HEK293 (cell line): ENCODE data around the gene APCDD1.

ENCODE experiments used
- CTCF ChIA-PET: fragments of 350-600 bp; formaldehyde crosslinking; extraction: SDS; loops from one replicate; lab custom pipeline; 2021; ENCODE audit warnings: antibody characterized with exemption; lab: Yijun Ruan, JAX
- POLR2A ChIA-PET: fragments of 300-600 bp; formaldehyde crosslinking; extraction: SDS; loops from one replicate; lab custom pipeline; 2020; ENCODE audit warnings: antibody characterized with exemption, inconsistent platforms; lab: Yijun Ruan, JAX
- H3K27ac ChIP-seq: fragments of 200-500 bp; sonication (Bioruptor generic); 2 replicates; pipeline ENCODE4 v1.5.1; 2014; ENCODE audit warnings: low read depth, low read length, control low read depth, inconsistent platforms; ENCODE audit errors: extremely low read depth
- H3K36me3 ChIP-seq, 2 experiments: fragments of 200-500 bp in 1 of 2; sonication (Bioruptor generic) in 1 of 2; 1 replicate in 1 of 2; 2 replicates in 1 of 2; pipeline ENCODE4 v1.5.1; 2014 to 2017; ENCODE audit warnings: inconsistent platforms in 2 of 2, low read length in 2 of 2; ENCODE audit not compliant: control insufficient read depth in 2 of 2, insufficient read depth in 1 of 2
- H3K4me1 ChIP-seq: fragments of 200-500 bp; sonication (Bioruptor generic); 2 replicates; pipeline ENCODE4 v1.5.1; 2014; ENCODE audit warnings: mild to moderate bottlenecking, low read length, inconsistent platforms; ENCODE audit not compliant: control insufficient read depth, insufficient read depth
- H3K4me3 ChIP-seq: 2 replicates; pipeline ENCODE4 v1.5.1; 2011; ENCODE audit warnings: low read depth, mild to moderate bottlenecking, control low read depth, low read length, moderate library complexity
- H3K9me3 ChIP-seq: fragments of 200-500 bp; sonication (Bioruptor generic); 2 replicates; pipeline ENCODE4 v1.5.1; 2014; ENCODE audit warnings: low read depth, low read length, inconsistent platforms; ENCODE audit not compliant: control insufficient read depth, insufficient read depth
- KLF8 ChIP-seq: fragments of 450-650 bp; formaldehyde crosslinking; IDR thresholded peaks from 2 replicates; pipeline ENCODE4 v1.5.1; 2016; ENCODE audit warnings: missing biosample characterization, missing genetic modification characterization
- ZBTB48 ChIP-seq: fragments of 450-650 bp; formaldehyde crosslinking; IDR thresholded peaks from 2 replicates; pipeline ENCODE4 v1.5.1; 2016; ENCODE audit warnings: missing biosample characterization, missing genetic modification characterization
- ZFP37 ChIP-seq: fragments of 450-650 bp; formaldehyde crosslinking; IDR thresholded peaks from 2 replicates; pipeline ENCODE4 v1.5.1; 2016; ENCODE audit warnings: missing biosample characterization, missing genetic modification characterization
- ZFP69B ChIP-seq: fragments of 450-650 bp; formaldehyde crosslinking; IDR thresholded peaks from 2 replicates; pipeline ENCODE4 v1.5.1; 2016; ENCODE audit warnings: missing biosample characterization, missing genetic modification characterization
- ZIC2 ChIP-seq: fragments of 450-650 bp; formaldehyde crosslinking; IDR thresholded peaks from 2 replicates; pipeline ENCODE4 v1.5.1; 2016; ENCODE audit warnings: missing biosample characterization, missing genetic modification characterization
- ZNF133 ChIP-seq: fragments of 450-650 bp; formaldehyde crosslinking; IDR thresholded peaks from 2 replicates; pipeline ENCODE4 v1.5.1; 2016; ENCODE audit warnings: missing biosample characterization, missing genetic modification characterization
- ZNF211 ChIP-seq: fragments of 450-650 bp; formaldehyde crosslinking; IDR thresholded peaks from 2 replicates; pipeline ENCODE4 v1.5.1; 2016; ENCODE audit warnings: low read depth, missing biosample characterization, missing genetic modification characterization
- ZNF221 ChIP-seq: fragments of 450-650 bp; formaldehyde crosslinking; IDR thresholded peaks from 2 replicates; pipeline ENCODE4 v1.5.1; 2017; ENCODE audit warnings: missing biosample characterization, missing genetic modification characterization, borderline replicate concordance
- ZNF274 ChIP-seq, 2 experiments: fragments of 200-500 bp in 1 of 2; fragments of 450-650 bp in 1 of 2; sonication (Bioruptor generic) in 1 of 2; formaldehyde crosslinking in 1 of 2; IDR thresholded peaks; 2 replicates each; pipeline versions ENCODE4 v1.5.1 to v1.6.1; 2014 to 2016; ENCODE audit warnings: borderline replicate concordance in 1 of 2, inconsistent platforms in 1 of 2, low read length in 1 of 2, missing biosample characterization in 1 of 2, missing genetic modification characterization in 1 of 2
- ZNF324 ChIP-seq: fragments of 450-650 bp; formaldehyde crosslinking; IDR thresholded peaks from 2 replicates; pipeline ENCODE4 v1.5.1; 2016; ENCODE audit warnings: missing biosample characterization, missing genetic modification characterization
- ZNF391 ChIP-seq: fragments of 450-650 bp; formaldehyde crosslinking; IDR thresholded peaks from 2 replicates; pipeline ENCODE4 v1.5.1; 2016; ENCODE audit warnings: low read depth, missing biosample characterization, missing genetic modification characterization, borderline replicate concordance
- ZNF404 ChIP-seq: fragments of 450-650 bp; formaldehyde crosslinking; IDR thresholded peaks from 2 replicates; pipeline ENCODE4 v1.5.1; 2017; ENCODE audit warnings: missing biosample characterization, missing genetic modification characterization
- ZNF426 ChIP-seq: fragments of 450-650 bp; formaldehyde crosslinking; IDR thresholded peaks from 2 replicates; pipeline ENCODE4 v1.5.1; 2017; ENCODE audit warnings: missing biosample characterization, missing genetic modification characterization, mild to moderate bottlenecking, inconsistent platforms, moderate library complexity
- ZNF544 ChIP-seq: fragments of 450-650 bp; formaldehyde crosslinking; IDR thresholded peaks from 2 replicates; pipeline ENCODE4 v1.5.0; 2017; ENCODE audit warnings: missing biosample characterization, missing genetic modification characterization
- ZNF555 ChIP-seq: fragments of 450-650 bp; formaldehyde crosslinking; conservative IDR thresholded peaks from 2 replicates; pipeline ENCODE4 v1.5.1; 2017; ENCODE audit warnings: missing biosample characterization, mild to moderate bottlenecking, missing genetic modification characterization, inconsistent platforms
- ZNF654 ChIP-seq: fragments of 450-650 bp; formaldehyde crosslinking; IDR thresholded peaks from 2 replicates; pipeline ENCODE4 v1.5.1; 2016; ENCODE audit warnings: low read depth, missing biosample characterization, missing genetic modification characterization
- ZNF701 ChIP-seq: fragments of 450-650 bp; formaldehyde crosslinking; IDR thresholded peaks from 2 replicates; pipeline ENCODE4 v1.5.1; 2016; ENCODE audit warnings: missing biosample characterization, missing genetic modification characterization
- ZNF785 ChIP-seq: fragments of 450-650 bp; formaldehyde crosslinking; IDR thresholded peaks from 2 replicates; pipeline ENCODE4 v1.5.1; 2016; ENCODE audit warnings: missing biosample characterization, missing genetic modification characterization
- TF ChIP-seq, protein P1 (sequence below): fragments of 450-650 bp; formaldehyde crosslinking; IDR thresholded peaks from 2 replicates; pipeline ENCODE4 v1.5.1; 2017; ENCODE audit warnings: missing biosample characterization, missing genetic modification characterization
- TF ChIP-seq, protein P2 (sequence below): fragments of 450-650 bp; formaldehyde crosslinking; IDR thresholded peaks from 2 replicates; pipeline ENCODE4 v1.5.1; 2016; ENCODE audit warnings: missing biosample characterization, missing genetic modification characterization
- TF ChIP-seq, protein P3 (sequence below): fragments of 450-650 bp; formaldehyde crosslinking; IDR thresholded peaks from 2 replicates; pipeline ENCODE4 v1.5.1; 2016; ENCODE audit warnings: missing biosample characterization, missing genetic modification characterization
- TF ChIP-seq, protein P4 (sequence below): fragments of 450-650 bp; formaldehyde crosslinking; IDR thresholded peaks from 2 replicates; pipeline ENCODE4 v1.5.1; 2016; ENCODE audit warnings: missing biosample characterization, missing genetic modification characterization

Gene APCDD1

DNA sequence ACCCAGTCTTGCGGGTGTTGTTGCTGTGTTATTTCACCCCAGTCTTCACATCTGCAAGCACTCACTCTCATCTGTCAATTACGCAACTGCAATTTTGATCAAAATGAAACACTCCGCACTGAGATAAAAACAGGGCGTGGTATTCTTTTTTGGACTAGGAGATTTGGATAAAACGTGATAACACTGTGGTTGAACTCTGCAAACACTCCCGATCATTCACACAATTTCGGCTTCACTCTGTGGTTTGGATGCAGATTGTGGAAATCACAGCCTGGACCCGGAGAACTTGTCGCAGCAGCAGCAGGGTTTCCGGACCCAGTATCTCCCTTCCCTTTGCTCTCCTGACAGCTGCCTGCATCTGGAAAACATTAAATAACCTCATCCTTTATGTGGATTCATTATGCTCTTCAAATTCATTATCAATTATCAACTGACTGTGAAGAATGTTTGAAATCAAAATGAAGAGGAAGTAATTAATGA is 49.4 kb upstream of the APCDD1 start:
- Histone ChIP-seq H3K36me3 (no peaks in the 10 kb centered on the region), H3K9me3 (no peaks in the 10 kb centered on the region), H3K4me1 (no peaks in the 10 kb centered on the region), H3K27ac (no peak overlapping the region), H3K4me3 (no peak overlapping the region)
- ChIA-PET CTCF (interaction anchor here (0.8 kb wide), 1 partner anchor 10 kb away, joined by 3 read pairs; no protein-coding TSS in a partner anchor), POLR2A (no interaction called here)
- TF ChIP-seq ZNF274 (IDR thresholded peaks at IDR 0.05; ENCODE audit: low read length) (no peak), ZNF274 (tag by site-specific recombination; IDR thresholded peaks at IDR 0.05; ENCODE audit: borderline replicate concordance) (no peak)

DNA sequence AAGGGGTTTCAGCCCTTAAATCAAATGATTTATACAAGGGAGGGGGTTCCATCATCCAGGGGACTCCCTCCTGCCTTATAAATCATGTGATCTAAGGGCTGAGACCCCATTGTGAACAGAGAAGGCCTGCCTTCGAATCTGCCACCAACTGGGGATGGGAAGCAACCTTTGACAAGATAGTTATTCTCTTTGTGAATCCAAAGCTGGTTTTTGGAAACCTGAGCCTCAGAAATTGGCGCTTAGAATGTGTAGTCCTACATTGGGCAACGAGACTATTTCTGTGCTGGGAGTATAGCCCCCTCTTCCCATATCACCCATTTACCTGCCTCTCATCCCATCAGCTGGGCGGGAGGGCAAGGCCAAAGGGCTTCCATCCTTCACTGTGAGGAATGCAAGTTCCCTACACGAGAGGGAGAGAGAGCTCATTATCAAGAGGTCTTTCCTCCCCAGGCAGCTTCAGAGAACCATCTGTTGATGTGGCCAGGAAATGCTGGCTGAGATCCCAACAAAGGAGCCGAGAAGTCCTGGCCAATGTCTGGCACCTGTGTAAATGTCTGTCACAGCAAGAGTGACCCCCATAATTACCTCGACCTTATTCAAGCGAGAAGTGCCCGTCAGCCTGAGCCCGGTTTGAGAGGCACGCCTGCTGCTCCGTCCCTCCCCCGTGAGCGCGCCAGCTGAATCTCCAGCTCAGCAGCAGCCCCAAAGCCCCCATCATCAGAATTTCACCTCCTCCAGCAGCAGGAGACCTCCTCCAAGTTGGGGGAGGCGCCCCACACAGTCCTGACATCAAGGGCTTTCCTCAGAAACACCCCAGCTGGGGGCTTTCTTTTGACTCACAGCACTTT is 48.4 kb upstream of the APCDD1 start:
- no peaks in the 10 kb centered on the region for H3K4me1 ChIP-seq
- no peaks in the 10 kb centered on the region for H3K9me3 ChIP-seq
- no peaks in the 10 kb centered on the region for H3K36me3 ChIP-seq
- no peak overlapping the region for H3K4me3 ChIP-seq
- ChIA-PET CTCF (no interaction called here), POLR2A (no interaction called here)
- H3K27ac ChIP-seq, result no peak overlapping the region
- TF ChIP-seq ZIC2 (tag by site-specific recombination) (peak; percentile 25), ZNF426 (tag by site-specific recombination) (no peak)

DNA sequence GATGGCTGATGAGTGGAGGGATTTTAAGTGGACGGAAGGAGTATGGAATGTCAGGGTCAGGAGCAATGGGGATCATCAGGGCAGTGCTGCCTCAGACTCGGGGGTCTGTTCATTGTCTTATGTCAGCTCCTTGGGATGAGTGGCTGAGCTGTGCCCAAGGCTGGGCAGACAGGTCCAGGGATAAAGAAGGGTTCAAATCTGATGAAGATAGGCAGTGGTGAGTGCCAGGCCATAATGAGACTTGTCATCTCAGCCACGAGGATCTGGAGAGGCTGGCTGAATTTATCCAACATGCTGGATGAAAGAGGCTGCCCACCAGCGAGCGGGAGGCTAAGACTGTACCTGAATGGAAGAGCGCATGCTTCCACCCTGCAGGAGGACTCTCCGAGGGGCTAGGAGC is 46.3 kb upstream of the APCDD1 start:
- POLR2A ChIA-PET, result no interaction called here
- CTCF ChIA-PET, result no interaction called here
- TF ChIP-seq, protein P1, sequence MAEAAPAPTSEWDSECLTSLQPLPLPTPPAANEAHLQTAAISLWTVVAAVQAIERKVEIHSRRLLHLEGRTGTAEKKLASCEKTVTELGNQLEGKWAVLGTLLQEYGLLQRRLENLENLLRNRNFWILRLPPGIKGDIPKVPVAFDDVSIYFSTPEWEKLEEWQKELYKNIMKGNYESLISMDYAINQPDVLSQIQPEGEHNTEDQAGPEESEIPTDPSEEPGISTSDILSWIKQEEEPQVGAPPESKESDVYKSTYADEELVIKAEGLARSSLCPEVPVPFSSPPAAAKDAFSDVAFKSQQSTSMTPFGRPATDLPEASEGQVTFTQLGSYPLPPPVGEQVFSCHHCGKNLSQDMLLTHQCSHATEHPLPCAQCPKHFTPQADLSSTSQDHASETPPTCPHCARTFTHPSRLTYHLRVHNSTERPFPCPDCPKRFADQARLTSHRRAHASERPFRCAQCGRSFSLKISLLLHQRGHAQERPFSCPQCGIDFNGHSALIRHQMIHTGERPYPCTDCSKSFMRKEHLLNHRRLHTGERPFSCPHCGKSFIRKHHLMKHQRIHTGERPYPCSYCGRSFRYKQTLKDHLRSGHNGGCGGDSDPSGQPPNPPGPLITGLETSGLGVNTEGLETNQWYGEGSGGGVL, result no peak
- TF ChIP-seq, protein P2, sequence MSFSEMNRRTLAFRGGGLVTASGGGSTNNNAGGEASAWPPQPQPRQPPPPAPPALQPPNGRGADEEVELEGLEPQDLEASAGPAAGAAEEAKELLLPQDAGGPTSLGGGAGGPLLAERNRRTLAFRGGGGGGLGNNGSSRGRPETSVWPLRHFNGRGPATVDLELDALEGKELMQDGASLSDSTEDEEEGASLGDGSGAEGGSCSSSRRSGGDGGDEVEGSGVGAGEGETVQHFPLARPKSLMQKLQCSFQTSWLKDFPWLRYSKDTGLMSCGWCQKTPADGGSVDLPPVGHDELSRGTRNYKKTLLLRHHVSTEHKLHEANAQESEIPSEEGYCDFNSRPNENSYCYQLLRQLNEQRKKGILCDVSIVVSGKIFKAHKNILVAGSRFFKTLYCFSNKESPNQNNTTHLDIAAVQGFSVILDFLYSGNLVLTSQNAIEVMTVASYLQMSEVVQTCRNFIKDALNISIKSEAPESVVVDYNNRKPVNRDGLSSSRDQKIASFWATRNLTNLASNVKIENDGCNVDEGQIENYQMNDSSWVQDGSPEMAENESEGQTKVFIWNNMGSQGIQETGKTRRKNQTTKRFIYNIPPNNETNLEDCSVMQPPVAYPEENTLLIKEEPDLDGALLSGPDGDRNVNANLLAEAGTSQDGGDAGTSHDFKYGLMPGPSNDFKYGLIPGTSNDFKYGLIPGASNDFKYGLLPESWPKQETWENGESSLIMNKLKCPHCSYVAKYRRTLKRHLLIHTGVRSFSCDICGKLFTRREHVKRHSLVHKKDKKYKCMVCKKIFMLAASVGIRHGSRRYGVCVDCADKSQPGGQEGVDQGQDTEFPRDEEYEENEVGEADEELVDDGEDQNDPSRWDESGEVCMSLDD, result no peak
- no peak for TF ChIP-seq ZNF133 (tag by site-specific recombination)
- no peak for TF ChIP-seq ZNF654 (tag by site-specific recombination)
- TF ChIP-seq, protein P3, sequence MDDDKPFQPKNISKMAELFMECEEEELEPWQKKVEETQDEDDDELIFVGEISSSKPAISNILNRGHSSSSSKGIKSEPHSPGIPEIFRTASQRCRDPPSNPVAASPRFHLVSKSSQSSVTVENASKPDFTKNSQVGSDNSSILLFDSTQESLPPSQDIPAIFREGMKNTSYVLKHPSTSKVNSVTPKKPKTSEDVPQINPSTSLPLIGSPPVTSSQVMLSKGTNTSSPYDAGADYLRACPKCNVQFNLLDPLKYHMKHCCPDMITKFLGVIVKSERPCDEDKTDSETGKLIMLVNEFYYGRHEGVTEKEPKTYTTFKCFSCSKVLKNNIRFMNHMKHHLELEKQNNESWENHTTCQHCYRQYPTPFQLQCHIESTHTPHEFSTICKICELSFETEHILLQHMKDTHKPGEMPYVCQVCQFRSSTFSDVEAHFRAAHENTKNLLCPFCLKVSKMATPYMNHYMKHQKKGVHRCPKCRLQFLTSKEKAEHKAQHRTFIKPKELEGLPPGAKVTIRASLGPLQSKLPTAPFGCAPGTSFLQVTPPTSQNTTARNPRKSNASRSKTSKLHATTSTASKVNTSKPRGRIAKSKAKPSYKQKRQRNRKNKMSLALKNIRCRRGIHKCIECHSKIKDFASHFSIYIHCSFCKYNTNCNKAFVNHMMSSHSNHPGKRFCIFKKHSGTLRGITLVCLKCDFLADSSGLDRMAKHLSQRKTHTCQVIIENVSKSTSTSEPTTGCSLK, result no peak
- TF ChIP-seq ZNF701 (tag by site-specific recombination), result no peak
- TF ChIP-seq ZBTB48 (tag by site-specific recombination), result no peak
- TF ChIP-seq ZNF211 (tag by site-specific recombination), result no peak
- no peak for TF ChIP-seq ZFP69B
- no peak for TF ChIP-seq ZNF391 (tag by site-specific recombination)
- no peak for TF ChIP-seq ZNF555
- no peak for TF ChIP-seq ZNF324 (tag by site-specific recombination)
- no peak for TF ChIP-seq ZNF221 (tag by site-specific recombination)
- TF ChIP-seq ZNF404 (tag by site-specific recombination), result no peak
- no peak for TF ChIP-seq ZFP37 (tag by site-specific recombination)
- TF ChIP-seq, protein P4, sequence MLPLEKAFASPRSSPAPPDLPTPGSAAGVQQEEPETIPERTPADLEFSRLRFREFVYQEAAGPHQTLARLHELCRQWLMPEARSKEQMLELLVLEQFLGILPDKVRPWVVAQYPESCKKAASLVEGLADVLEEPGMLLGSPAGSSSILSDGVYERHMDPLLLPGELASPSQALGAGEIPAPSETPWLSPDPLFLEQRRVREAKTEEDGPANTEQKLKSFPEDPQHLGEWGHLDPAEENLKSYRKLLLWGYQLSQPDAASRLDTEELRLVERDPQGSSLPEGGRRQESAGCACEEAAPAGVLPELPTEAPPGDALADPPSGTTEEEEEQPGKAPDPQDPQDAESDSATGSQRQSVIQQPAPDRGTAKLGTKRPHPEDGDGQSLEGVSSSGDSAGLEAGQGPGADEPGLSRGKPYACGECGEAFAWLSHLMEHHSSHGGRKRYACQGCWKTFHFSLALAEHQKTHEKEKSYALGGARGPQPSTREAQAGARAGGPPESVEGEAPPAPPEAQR (tag by site-specific recombination), result no peak
- no peak for TF ChIP-seq ZNF785
- TF ChIP-seq ZNF544 (tag by site-specific recombination), result no peak
- no peak for TF ChIP-seq KLF8 (tag by site-specific recombination)

More for the DNA sequence above, 46.3 kb upstream of the APCDD1 start:
- Histone ChIP-seq H3K9me3 (no peaks in the 10 kb centered on the region), H3K4me3 (no peak overlapping the region), H3K27ac (no peak overlapping the region), H3K4me1 (no peaks in the 10 kb centered on the region), H3K36me3 (no peaks in the 10 kb centered on the region)
